GM18508 (cell line): ENCODE results near the gene WRNIP1.

ENCODE experiments used
- ATAC-seq: cut with Tn5 transposase; IDR thresholded peaks from one replicate; pipeline ENCODE4 v1.9.1; 2021; ENCODE audit warnings: moderate number of reproducible peaks; ENCODE audit not compliant: insufficient read depth, unreplicated experiment

The WRNIP1 gene

DNA sequence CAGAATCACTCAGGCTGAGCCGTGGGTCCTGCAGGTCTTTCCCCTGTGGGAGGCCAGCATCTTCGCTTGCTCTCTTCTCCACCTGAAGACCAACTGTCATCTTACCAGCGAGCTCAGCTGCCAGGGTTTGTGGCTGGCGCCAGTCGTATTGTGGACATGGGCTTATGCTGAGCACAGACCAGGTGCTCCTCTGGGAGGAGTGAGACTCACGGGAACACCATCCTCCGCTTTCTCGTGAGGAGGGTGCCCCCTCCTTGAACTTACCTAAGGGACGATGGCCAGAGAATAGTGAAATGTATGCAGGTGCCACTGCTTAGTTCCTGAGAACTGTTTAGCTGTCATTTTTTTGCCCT is 17.1 kb downstream of the WRNIP1 start:
- no peak for ATAC-seq

GRCh38 chr6:2782825-2783187 is 17.6 kb downstream of the WRNIP1 start:
- no peak for ATAC-seq

GRCh38 chr6:2783188-2783963 is 18.2 kb downstream of the WRNIP1 start:
- no peak for ATAC-seq

DNA sequence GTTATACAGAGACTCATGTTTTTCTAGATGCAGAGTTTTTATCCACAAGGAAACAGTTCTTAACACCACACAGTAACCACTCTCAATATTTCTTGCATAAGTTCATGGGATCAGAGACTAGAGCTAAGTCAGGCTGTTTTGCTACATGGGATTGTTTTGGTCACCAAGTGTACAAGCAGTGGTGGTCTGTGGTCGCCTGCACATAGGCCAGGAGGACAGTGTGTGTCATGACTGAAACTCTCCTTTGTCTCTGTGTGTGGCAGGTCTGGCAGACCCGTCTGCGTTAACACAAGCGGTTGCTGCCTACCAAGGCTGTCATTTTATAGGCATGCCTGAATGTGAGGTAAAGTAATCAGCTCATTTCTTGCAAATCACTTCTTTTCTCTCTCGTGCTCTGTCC is 18.9 kb downstream of the WRNIP1 start:
- ATAC-seq, result no peak

DNA sequence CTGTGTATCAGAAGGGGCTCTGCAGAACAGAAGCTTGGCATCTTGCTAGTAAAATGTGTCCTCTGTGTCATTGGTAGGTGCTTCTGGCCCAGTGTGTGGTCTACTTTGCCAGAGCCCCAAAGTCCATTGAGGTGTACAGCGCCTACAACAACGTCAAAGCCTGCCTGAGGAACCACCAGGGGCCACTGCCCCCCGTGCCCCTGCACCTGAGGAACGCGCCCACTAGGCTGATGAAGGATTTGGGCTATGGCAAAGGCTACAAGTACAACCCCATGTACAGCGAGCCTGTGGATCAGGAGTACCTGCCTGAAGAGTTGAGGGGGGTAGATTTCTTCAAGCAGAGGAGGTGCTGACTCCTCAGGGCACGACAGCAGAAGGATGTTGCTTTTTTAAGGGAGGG is 19.7 kb downstream of the WRNIP1 start:
- no peak for ATAC-seq

DNA sequence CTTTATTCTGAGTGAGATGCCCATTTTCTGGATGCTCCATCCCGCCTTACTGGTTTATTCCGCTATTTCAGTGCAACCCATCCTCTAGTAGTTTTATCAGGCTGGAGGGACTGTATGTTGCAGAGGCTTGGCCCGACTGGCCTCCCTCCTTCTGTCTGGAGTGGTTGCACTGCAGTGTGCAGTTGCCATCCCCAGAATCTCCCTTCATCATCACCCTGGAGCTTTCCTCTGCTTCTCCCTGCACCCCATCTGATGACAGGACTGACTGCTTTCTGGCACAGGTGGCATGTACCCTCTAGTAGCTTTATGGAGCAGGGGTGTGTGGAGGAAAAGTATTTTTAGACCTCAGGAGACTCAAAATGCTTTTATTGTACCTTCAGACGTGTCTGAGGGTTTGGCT is 21.1 kb downstream of the WRNIP1 start:
- ATAC-seq, result no peak

- no peak for ATAC-seq
Measured at GRCh38 chr6:2790588-2791449, 25.6 kb downstream of the WRNIP1 start.

DNA sequence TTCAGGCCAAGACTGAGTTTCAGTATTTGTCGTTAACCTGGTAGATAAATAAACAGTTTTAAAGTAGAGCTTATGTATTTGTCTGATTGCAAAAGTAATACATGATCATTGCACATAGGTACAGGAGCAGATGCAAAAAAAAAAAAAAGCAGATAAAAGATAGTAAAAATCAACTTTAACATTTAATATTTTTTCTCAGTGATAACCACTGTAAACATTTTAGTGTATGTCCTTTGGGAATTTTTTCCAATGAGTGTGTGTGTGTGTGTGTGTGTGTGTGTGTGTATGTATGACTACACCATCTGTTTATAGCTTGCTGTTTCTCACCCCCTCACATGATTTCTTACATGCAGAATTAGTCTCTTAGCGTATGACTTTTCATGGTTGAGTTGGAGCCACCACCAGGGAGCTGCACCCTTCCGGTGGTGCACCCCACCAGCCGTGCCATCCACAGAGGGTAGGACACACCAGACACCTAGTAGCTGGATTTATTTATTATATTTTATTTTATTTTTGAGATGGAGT is 26.3 kb downstream of the WRNIP1 start:
- ATAC-seq, result no peak

DNA sequence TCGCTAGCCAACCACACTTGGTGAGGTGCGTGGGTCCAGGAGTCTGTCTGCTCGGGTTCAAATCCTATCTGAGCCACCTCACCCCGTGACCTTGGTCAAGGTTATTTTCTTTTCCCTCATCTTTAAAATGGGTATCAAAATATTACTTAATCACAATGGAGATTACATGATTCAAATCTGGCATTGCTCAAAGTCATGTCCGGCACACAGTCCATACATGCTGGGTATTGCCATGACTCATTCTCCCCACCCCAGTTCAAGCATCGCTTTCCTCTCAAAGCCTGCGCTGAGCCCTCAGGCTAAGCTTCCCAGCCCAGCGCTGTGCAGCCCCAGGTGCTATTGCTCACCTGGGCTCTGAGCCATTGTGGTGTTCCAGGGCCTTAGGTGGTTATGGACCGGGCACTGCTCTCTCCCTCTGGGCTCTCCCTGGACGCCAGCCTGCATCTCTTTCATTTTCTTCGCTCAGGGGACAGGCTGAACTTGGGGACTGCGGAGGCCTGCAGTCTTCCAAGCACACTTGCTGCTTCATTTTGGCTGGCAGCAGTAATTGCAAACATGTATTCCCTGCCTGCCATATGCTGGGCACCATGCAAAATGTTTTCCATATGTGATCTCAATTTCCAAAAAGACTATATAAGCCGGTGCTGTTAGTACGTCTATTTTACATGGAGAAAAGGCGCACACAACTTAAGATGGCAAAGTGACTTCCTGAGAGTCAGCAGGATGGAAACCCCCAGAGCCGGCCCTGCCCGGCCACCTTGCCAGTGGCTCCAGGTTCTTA is 27.3 kb downstream of the WRNIP1 start:
- ATAC-seq, result no peak

- no peak for ATAC-seq
Measured at GRCh38 chr6:2793534-2794151, 28.4 kb downstream of the WRNIP1 start.

DNA sequence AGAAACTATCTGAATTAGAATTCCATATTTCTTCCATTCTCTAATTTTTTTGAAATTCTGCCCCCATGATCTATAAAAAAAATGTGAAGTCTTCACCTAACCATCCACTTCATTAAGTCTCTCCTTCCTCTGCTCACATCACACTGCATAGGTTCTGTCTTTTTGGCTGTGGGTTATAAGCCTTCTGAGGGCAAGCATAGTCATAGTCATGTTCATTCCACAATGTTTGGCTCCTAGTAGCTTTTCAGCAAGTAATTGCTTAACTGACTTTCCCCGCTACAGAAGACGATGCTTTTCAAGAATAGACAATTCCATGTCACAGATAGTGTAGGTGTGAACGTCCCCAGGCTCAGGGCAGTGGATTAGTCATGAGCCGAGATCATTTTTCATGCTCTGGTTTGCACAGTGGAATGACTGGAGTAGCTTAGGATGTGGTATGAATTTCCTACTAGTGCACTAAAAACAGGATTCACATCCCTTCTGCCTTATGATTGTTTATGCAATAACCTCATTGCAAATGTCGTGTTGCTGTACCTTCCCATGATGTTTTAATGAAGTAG is 29.1 kb downstream of the WRNIP1 start:
- ATAC-seq, result no peak

- ATAC-seq, result no peak
Measured at GRCh38 chr6:2795162-2795561, 30.0 kb downstream of the WRNIP1 start.

DNA sequence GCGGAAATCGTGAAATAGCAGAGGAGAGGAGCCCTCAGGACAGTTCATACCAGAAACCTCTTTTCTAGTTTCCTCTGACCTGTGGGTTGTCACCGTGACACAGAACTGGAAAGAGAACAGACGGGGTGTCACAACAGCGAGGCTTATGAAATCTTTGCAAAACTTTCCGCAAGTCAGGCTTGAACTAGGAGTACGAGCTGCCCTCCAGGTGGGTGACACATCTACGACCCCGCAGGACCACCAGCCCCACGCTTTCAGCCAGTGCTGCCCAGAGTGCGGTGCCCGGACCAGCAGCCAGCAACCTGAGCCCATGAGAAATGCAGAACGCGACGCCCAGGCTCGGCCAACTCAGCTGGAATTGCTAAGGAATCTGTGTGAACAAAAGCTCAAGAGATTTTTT is 30.8 kb downstream of the WRNIP1 start:
- ATAC-seq, result no peak

GRCh38 chr6:2796861-2797260 is 31.7 kb downstream of the WRNIP1 start:
- ATAC-seq, result no peak

GRCh38 chr6:2797564-2798031 is 32.4 kb downstream of the WRNIP1 start:
- no peak for ATAC-seq

GRCh38 chr6:2798586-2799134 is 33.5 kb downstream of the WRNIP1 start:
- no peak for ATAC-seq

- ATAC-seq, result no peak
Measured at GRCh38 chr6:2799936-2800527, 34.8 kb downstream of the WRNIP1 start.

- ATAC-seq, result no peak
Measured at GRCh38 chr6:2800552-2801316, 35.5 kb downstream of the WRNIP1 start.
